IPS-11a (cell line): ENCODE results near the gene TRMT1.

Experiments
- H3K4me3 ChIP-seq: one replicate; pipeline ENCODE4 v1.5.1; 2013; ENCODE audit warnings: low read depth, low read length, control low read depth

The TRMT1 gene

GRCh38 chr19:13074378-13074777 lies 42.2 kb downstream of the TRMT1 start:
- H3K4me3 ChIP-seq, result no peak overlapping the region

- H3K4me3 ChIP-seq, result no peak overlapping the region
Observed at GRCh38 chr19:13073263-13073662, 43.3 kb downstream of the TRMT1 start.

- no peak overlapping the region for H3K4me3 ChIP-seq
Observed at GRCh38 chr19:13072188-13072908, 44.2 kb downstream of the TRMT1 start.

- no peak overlapping the region for H3K4me3 ChIP-seq
Observed at GRCh38 chr19:13071444-13072187, 44.9 kb downstream of the TRMT1 start.

GRCh38 chr19:13070425-13071140 lies 46.0 kb downstream of the TRMT1 start:
- no peak overlapping the region for H3K4me3 ChIP-seq

- no peak overlapping the region for H3K4me3 ChIP-seq
Observed at GRCh38 chr19:13069415-13070359, 46.9 kb downstream of the TRMT1 start.

- H3K4me3 ChIP-seq, result no peak overlapping the region
Observed at GRCh38 chr19:13068085-13068846, 48.3 kb downstream of the TRMT1 start.

GRCh38 chr19:13066933-13067807 lies 49.4 kb downstream of the TRMT1 start:
- H3K4me3 ChIP-seq, result no peak overlapping the region

GRCh38 chr19:13066226-13066625 lies 50.3 kb downstream of the TRMT1 start:
- H3K4me3 ChIP-seq, result no peak overlapping the region

GRCh38 chr19:13064092-13064489 lies 52.4 kb downstream of the TRMT1 start:
- no peak overlapping the region for H3K4me3 ChIP-seq

GRCh38 chr19:13063461-13064091 lies 53.0 kb downstream of the TRMT1 start:
- H3K4me3 ChIP-seq, result no peak overlapping the region

GRCh38 chr19:13062317-13062716 lies 54.2 kb downstream of the TRMT1 start:
- H3K4me3 ChIP-seq, result no peak overlapping the region

- no peak overlapping the region for H3K4me3 ChIP-seq
Observed at GRCh38 chr19:13060964-13061927, 55.3 kb downstream of the TRMT1 start.

- H3K4me3 ChIP-seq, result no peak overlapping the region
Observed at GRCh38 chr19:13060233-13060963, 56.1 kb downstream of the TRMT1 start.

GRCh38 chr19:13058951-13059660 lies 57.4 kb downstream of the TRMT1 start:
- H3K4me3 ChIP-seq, result no peak overlapping the region

- H3K4me3 ChIP-seq, result no peak overlapping the region
Observed at GRCh38 chr19:13057744-13058143, 58.8 kb downstream of the TRMT1 start.
